Endothelial cell of umbilical vein (primary cell): ENCODE data around the gene KRTAP20-4. TPM values are rescaled to one million over a fixed set of nuclear protein-coding genes. Genes with fewer than 3 reads are reported as not detected.

ENCODE experiments used
- BruUV-seq: library from RNA; stranded (reverse); fragments of 400-500 nt; replicated peaks from 2 replicates; lab custom pipeline; 2021; lab: Mats Ljungman, UMichigan
- CTCF ChIA-PET: fragments of 300-600, 350-600 bp; sonication (Branson Sonifier 250); formaldehyde crosslinking; loops from one replicate; lab custom pipeline; 2021; ENCODE audit warnings: antibody characterized with exemption, inconsistent platforms; lab: Charles Lee
- POLR2A ChIA-PET: fragments of 300-600, 350-600 bp; sonication (Branson Sonifier 250); formaldehyde crosslinking; loops from one replicate; lab custom pipeline; 2021; ENCODE audit warnings: antibody characterized with exemption, inconsistent platforms; lab: Charles Lee
- DNase-seq: peaks from one replicate; pipeline ENCODE4 v3.0.0-alpha.2; 2011; ENCODE audit warnings: low read depth, low spot score
- FAIRE-seq: peaks from 2 replicates; lab custom pipeline; 2011; peaks lifted over from hg19 to GRCh38; lab: Jason Lieb, UNC
- H2AFZ ChIP-seq: 2 replicates; pipeline ENCODE4 v1.6.0; 2012; ENCODE audit warnings: low read depth, low read length, control low read depth, inconsistent platforms
- H3K27ac ChIP-seq: 2 replicates; pipeline ENCODE4 v1.5.1; 2011; ENCODE audit warnings: low read depth, mild to moderate bottlenecking, control low read depth, low read length, moderate library complexity; ENCODE audit not compliant: insufficient read depth
- H3K27me3 ChIP-seq, 2 experiments: 2 replicates each; pipeline versions ENCODE4 v1.6.0 to v1.6.1; 2011; ENCODE audit warnings: low read length in 2 of 2, mixed read lengths in 1 of 2; ENCODE audit not compliant: control insufficient read depth in 2 of 2, insufficient read depth in 2 of 2
- H3K36me3 ChIP-seq, 2 experiments: 2 replicates in 1 of 2; 3 replicates in 1 of 2; pipeline ENCODE4 v1.5.1; 2011; ENCODE audit warnings: low read length in 2 of 2, mild to moderate bottlenecking in 1 of 2, moderate library complexity in 1 of 2; ENCODE audit not compliant: control insufficient read depth in 2 of 2, insufficient read depth in 2 of 2; ENCODE audit errors: extremely low read depth in 1 of 2
- H3K4me1 ChIP-seq: 3 replicates; pipeline ENCODE4 v1.5.1; 2011; ENCODE audit warnings: mild to moderate bottlenecking, low read length; ENCODE audit not compliant: control insufficient read depth, insufficient read depth; ENCODE audit errors: extremely low read depth
- H3K4me2 ChIP-seq: 2 replicates; pipeline ENCODE4 v1.6.1; 2011; ENCODE audit warnings: low read length, control low read depth, mixed read lengths; ENCODE audit not compliant: insufficient read depth
- H3K4me3 ChIP-seq, 3 experiments: fragments of 200-600 bp in 1 of 3; sonication (generic), shearing (Covaris generic) in 1 of 3; replicated peaks in 1 of 3; 2 replicates each; pipeline ENCODE4 v1.5.1; 2011 to 2016; ENCODE audit warnings: control low read depth in 3 of 3, low read length in 3 of 3, mild to moderate bottlenecking in 2 of 3, inconsistent platforms in 1 of 3, low read depth in 1 of 3, moderate library complexity in 1 of 3; ENCODE audit not compliant: insufficient read depth in 1 of 3
- H3K79me2 ChIP-seq: 2 replicates; pipeline ENCODE4 v1.6.0; 2012; ENCODE audit warnings: low read length, inconsistent platforms; ENCODE audit not compliant: control insufficient read depth, insufficient read depth
- H3K9ac ChIP-seq: replicated peaks from 2 replicates; pipeline ENCODE3; 2011; ENCODE audit warnings: low read length, control low read depth; ENCODE audit not compliant: insufficient read depth; ENCODE audit errors: extremely low read depth
- H3K9me1 ChIP-seq: replicated peaks from 3 replicates; pipeline ENCODE4 v1.6.0; 2011; ENCODE audit warnings: mild to moderate bottlenecking, low read length; ENCODE audit not compliant: control insufficient read depth, insufficient read depth; ENCODE audit errors: extremely low read depth
- H3K9me3 ChIP-seq: replicated peaks from 2 replicates; pipeline ENCODE4 v1.5.1; 2012; ENCODE audit warnings: low read length, inconsistent platforms; ENCODE audit not compliant: control insufficient read depth, insufficient read depth
- H4K20me1 ChIP-seq: replicated peaks from 2 replicates; pipeline ENCODE3; 2011; ENCODE audit warnings: mild to moderate bottlenecking, low read length; ENCODE audit not compliant: control insufficient read depth, insufficient read depth; ENCODE audit errors: extremely low read depth
- EZH2 ChIP-seq: IDR thresholded peaks from 2 replicates; pipeline ENCODE4 v1.6.1; 2012; ENCODE audit warnings: borderline replicate concordance, low read depth, mild to moderate bottlenecking, moderate library complexity, low read length, inconsistent platforms; ENCODE audit not compliant: severe bottlenecking
- FOS ChIP-seq: IDR thresholded peaks from 2 replicates; pipeline ENCODE4 v1.6.1; 2011; ENCODE audit warnings: mild to moderate bottlenecking, low read length, moderate library complexity, borderline replicate concordance; ENCODE audit not compliant: insufficient read depth
- GATA2 ChIP-seq: IDR thresholded peaks from 2 replicates; pipeline ENCODE4 v1.7.0; 2011; ENCODE audit warnings: low read depth, mild to moderate bottlenecking, moderate library complexity, mixed read lengths, low read length; ENCODE audit not compliant: insufficient read length, insufficient read depth
- JUN ChIP-seq: IDR thresholded peaks from 2 replicates; pipeline ENCODE4 v1.6.1; 2011; ENCODE audit warnings: borderline replicate concordance, low read depth; ENCODE audit not compliant: insufficient read length, insufficient read depth
- POLR2A ChIP-seq: IDR thresholded peaks from 2 replicates; pipeline ENCODE4 v1.6.1; 2012; ENCODE audit warnings: low read depth, mild to moderate bottlenecking, control low read depth, low read length
- POLR2AphosphoS5 ChIP-seq: IDR thresholded peaks from 2 replicates; pipeline ENCODE4 v1.6.1; 2012; ENCODE audit warnings: low read depth, mild to moderate bottlenecking, control low read depth, low read length, moderate library complexity; ENCODE audit not compliant: insufficient read depth
- dilution Hi-C: fragments of 300-500 bp; cut with MboI; formaldehyde crosslinking; loops from one replicate; pipeline ENCODE4 v1.15.0; 2019; ENCODE audit warnings: low sequenced_read_pairs; ENCODE audit not compliant: extremely low pct_ligation_motif_present
- intact Hi-C: fragments of 100-400 bp; cut with micrococcal nuclease; formaldehyde crosslinking; loops from one replicate; pipeline ENCODE4 v1.10.0; 2022
- polyA plus RNA-seq, 4 experiments: library from polyadenylated mRNA; depleted of rRNA in 3 of 4; stranded (reverse) in 3 of 4; unstranded in 1 of 4; fragments of >200 nt; gene quantifications; 2 replicates each; pipeline versions ENCODE4 v1.2.1 to v1.2.3, GENCODE V29; 2011 to 2012; ENCODE audit warnings: missing spikeins in 1 of 4
- total RNA-seq: library from RNA; stranded (reverse); gene quantifications from 2 replicates; pipeline ENCODE4 v1.2.3, GENCODE V29; 2021
- TF ChIP-seq, protein P1 (sequence below): IDR thresholded peaks from 2 replicates; pipeline ENCODE4 v1.6.1; 2011; ENCODE audit not compliant: insufficient read depth, insufficient read length
- TF ChIP-seq, protein P2 (sequence below), 2 donors: IDR thresholded peaks; 1 replicate in 1 of 2; 2 replicates in 1 of 2; pipeline ENCODE4 v1.5.1; 2011; ENCODE audit warnings: low read length in 2 of 2, mild to moderate bottlenecking in 2 of 2, moderate library complexity in 2 of 2, control low read depth in 1 of 2, inconsistent platforms in 1 of 2, low read depth in 1 of 2; ENCODE audit not compliant: insufficient read depth in 1 of 2; ENCODE audit errors: extremely low read depth in 1 of 2

KRTAP20-4 gene
- total and polyA plus RNA-seq, 2 donors (not counting 3 experiments of a cell fraction or from before 2014, with no cell fraction given): not detected

DNA sequence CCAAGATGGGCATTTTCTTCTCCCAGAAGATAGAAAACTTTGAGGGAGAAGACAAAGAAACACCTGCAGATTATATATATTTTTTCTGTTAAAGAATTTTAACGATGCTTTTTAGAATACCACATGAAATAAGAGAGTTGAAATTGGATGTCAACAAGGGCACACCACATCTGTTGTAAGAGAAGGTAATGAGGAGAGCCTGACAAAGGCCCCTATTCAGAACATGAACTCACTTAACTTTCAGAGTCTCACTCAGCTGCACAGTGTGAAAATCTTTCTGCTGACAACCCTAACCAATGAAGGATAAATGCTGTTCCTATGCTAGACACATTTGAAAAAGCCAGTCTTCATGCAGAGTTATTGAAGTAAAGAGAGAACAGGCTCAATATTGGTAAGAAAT is 37.6 kb upstream of the KRTAP20-4 start:
- BruUV-seq: no TSS peak
- Histone ChIP-seq H3K27me3 (no peaks in the 10 kb centered on the region), H4K20me1 (no peaks in the 10 kb centered on the region), H3K4me2 (no peak overlapping the region), H2AFZ (no peak overlapping the region), H3K27ac (no peak overlapping the region), H3K4me1 (no peaks in the 10 kb centered on the region), H3K9ac (no peak overlapping the region), H3K9me3 (no peaks in the 10 kb centered on the region), H3K9me1 (no peaks in the 10 kb centered on the region), H3K4me3 (no peak overlapping the region), H3K79me2 (no peaks in the 10 kb centered on the region), H3K36me3 (no peaks in the 10 kb centered on the region)
- dilution Hi-C loops: no loop called here
- TF ChIP-seq JUN: no peak
- TF ChIP-seq, protein P1, sequence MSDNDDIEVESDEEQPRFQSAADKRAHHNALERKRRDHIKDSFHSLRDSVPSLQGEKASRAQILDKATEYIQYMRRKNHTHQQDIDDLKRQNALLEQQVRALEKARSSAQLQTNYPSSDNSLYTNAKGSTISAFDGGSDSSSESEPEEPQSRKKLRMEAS: no peak
- TF ChIP-seq EZH2: no peak
- TF ChIP-seq, protein P2, sequence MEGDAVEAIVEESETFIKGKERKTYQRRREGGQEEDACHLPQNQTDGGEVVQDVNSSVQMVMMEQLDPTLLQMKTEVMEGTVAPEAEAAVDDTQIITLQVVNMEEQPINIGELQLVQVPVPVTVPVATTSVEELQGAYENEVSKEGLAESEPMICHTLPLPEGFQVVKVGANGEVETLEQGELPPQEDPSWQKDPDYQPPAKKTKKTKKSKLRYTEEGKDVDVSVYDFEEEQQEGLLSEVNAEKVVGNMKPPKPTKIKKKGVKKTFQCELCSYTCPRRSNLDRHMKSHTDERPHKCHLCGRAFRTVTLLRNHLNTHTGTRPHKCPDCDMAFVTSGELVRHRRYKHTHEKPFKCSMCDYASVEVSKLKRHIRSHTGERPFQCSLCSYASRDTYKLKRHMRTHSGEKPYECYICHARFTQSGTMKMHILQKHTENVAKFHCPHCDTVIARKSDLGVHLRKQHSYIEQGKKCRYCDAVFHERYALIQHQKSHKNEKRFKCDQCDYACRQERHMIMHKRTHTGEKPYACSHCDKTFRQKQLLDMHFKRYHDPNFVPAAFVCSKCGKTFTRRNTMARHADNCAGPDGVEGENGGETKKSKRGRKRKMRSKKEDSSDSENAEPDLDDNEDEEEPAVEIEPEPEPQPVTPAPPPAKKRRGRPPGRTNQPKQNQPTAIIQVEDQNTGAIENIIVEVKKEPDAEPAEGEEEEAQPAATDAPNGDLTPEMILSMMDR (IDR thresholded peaks at IDR 0.05; ENCODE audit: extremely low read depth in 1 of 2, insufficient read depth in 1 of 2, low read depth in 1 of 2, low read length in 2 of 2): no peak
- no peak for TF ChIP-seq POLR2A
- TF ChIP-seq GATA2: no peak
- TF ChIP-seq POLR2AphosphoS5: no peak
- no peak for TF ChIP-seq FOS
- FAIRE-seq: no peak
- ChIA-PET POLR2A (no interaction called here), CTCF (no interaction called here)
- no peak for DNase-seq
- intact Hi-C loops: no loop called here
